ENCODE measurements around the gene SUGCT.

GRCh38 chr7:40843338-40843985 lies 708.7 kb downstream of the SUGCT start:
- no peak for TF ChIP-seq AEBP2 (tag by site-specific recombination; IDR thresholded peaks at IDR 0.05; ENCODE audit: borderline replicate concordance)
- TF ChIP-seq, protein P1, sequence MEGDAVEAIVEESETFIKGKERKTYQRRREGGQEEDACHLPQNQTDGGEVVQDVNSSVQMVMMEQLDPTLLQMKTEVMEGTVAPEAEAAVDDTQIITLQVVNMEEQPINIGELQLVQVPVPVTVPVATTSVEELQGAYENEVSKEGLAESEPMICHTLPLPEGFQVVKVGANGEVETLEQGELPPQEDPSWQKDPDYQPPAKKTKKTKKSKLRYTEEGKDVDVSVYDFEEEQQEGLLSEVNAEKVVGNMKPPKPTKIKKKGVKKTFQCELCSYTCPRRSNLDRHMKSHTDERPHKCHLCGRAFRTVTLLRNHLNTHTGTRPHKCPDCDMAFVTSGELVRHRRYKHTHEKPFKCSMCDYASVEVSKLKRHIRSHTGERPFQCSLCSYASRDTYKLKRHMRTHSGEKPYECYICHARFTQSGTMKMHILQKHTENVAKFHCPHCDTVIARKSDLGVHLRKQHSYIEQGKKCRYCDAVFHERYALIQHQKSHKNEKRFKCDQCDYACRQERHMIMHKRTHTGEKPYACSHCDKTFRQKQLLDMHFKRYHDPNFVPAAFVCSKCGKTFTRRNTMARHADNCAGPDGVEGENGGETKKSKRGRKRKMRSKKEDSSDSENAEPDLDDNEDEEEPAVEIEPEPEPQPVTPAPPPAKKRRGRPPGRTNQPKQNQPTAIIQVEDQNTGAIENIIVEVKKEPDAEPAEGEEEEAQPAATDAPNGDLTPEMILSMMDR (tag by site-specific recombination; IDR thresholded peaks at IDR 0.05), result no peak
- TF ChIP-seq ZNF133 (tag by site-specific recombination; IDR thresholded peaks at IDR 0.05), result no peak
- no peak for TF ChIP-seq ZFP37 (tag by site-specific recombination; IDR thresholded peaks at IDR 0.05)
- TF ChIP-seq REST (tag by site-specific recombination; IDR thresholded peaks at IDR 0.05), result no peak
- TF ChIP-seq ZNF174 (tag by site-specific recombination; IDR thresholded peaks at IDR 0.05), result no peak
- no peak for TF ChIP-seq ZNF266 (tag by site-specific recombination; IDR thresholded peaks at IDR 0.05; ENCODE audit: low read depth)

Measured in HEK293 (cell line).